Mucosa of descending colon (tissue), 3 donors: Measurements from ENCODE around the gene MGAT5. TPM values are rescaled to one million over a fixed set of nuclear protein-coding genes. Genes with fewer than 3 reads are reported as not detected.

ENCODE experiments used
- ATAC-seq: fragments of 200-7000 bp; cut with Tn5 transposase; one replicate; pipeline ENCODE4 v1.9.1; 2020; ENCODE audit warnings: mild to moderate bottlenecking, moderate library complexity
- DNase-seq, 3 donors: peaks; one replicate each; pipeline ENCODE4 v3.0.0-alpha.2; 2020
- H3K36me3 ChIP-seq: fragments of 200-600 bp; one replicate; pipeline ENCODE4 v1.8.0; 2021; ENCODE audit warnings: low read depth, mild to moderate bottlenecking
- H3K4me1 ChIP-seq: fragments of 200-600 bp; one replicate; pipeline ENCODE4 v1.8.0; 2021; ENCODE audit warnings: low read depth, mild to moderate bottlenecking
- H3K4me3 ChIP-seq: fragments of 200-600 bp; one replicate; pipeline ENCODE4 v1.8.0; 2021; ENCODE audit warnings: mild to moderate bottlenecking
- H3K9me3 ChIP-seq: fragments of 200-600 bp; one replicate; pipeline ENCODE4 v1.8.0; 2021; ENCODE audit warnings: mild to moderate bottlenecking
- intact Hi-C, 2 donors: fragments of 100-400 bp; cut with DNase I in 1 of 2; cut with micrococcal nuclease in 1 of 2; formaldehyde crosslinking; loops; one replicate each; pipeline versions ENCODE4 v1.11.0 to v1.11.1; 2022; cut with DNase I, micrococcal nuclease
- total RNA-seq, 3 donors: library from RNA; stranded (reverse); fragmentation: NEBNext Ultra II Directional in 2 of 3; extraction: Animal tissue kit (Norgen Biotek cat#: 25700) in 2 of 3; gene quantifications; one replicate each; pipeline versions ENCODE4 v1.2.1 to v1.2.4, GENCODE V29; 2021 to 2023
- TF ChIP-seq, protein P1 (sequence below): fragments of 200-600 bp; IDR thresholded peaks from one replicate; pipeline ENCODE4 v1.8.0; 2022; ENCODE audit warnings: antibody characterized with exemption, mild to moderate bottlenecking
- donor health status: DM: no; HTN: no; CAD: no; lungs with moderate emphysema.
- donor health status: DM: no; HTN: no; CAD: no.
- donor health status: DM: no; HTN: yes; CAD: no.

Gene MGAT5
- total RNA-seq, 3 donors from 2014 or later: 56.5 to 75.5 (median 69.7) TPM

GRCh38 chr2:134379293-134379692 is 125.4 kb downstream of the MGAT5 start:
- Histone ChIP-seq H3K4me3 (no peak overlapping the region), H3K9me3 (no peaks in the 10 kb centered on the region), H3K36me3 (no peaks in the 10 kb centered on the region), H3K4me1 (no peaks in the 10 kb centered on the region)
- TF ChIP-seq, protein P1, sequence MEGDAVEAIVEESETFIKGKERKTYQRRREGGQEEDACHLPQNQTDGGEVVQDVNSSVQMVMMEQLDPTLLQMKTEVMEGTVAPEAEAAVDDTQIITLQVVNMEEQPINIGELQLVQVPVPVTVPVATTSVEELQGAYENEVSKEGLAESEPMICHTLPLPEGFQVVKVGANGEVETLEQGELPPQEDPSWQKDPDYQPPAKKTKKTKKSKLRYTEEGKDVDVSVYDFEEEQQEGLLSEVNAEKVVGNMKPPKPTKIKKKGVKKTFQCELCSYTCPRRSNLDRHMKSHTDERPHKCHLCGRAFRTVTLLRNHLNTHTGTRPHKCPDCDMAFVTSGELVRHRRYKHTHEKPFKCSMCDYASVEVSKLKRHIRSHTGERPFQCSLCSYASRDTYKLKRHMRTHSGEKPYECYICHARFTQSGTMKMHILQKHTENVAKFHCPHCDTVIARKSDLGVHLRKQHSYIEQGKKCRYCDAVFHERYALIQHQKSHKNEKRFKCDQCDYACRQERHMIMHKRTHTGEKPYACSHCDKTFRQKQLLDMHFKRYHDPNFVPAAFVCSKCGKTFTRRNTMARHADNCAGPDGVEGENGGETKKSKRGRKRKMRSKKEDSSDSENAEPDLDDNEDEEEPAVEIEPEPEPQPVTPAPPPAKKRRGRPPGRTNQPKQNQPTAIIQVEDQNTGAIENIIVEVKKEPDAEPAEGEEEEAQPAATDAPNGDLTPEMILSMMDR: no peak
- ATAC-seq: no peak
- DNase-seq: no peak
- intact Hi-C loops: no loop called here

GRCh38 chr2:134379722-134380121 is 125.8 kb downstream of the MGAT5 start:
- intact Hi-C loops: no loop called here
- ATAC-seq (no peak), DNase-seq (no peak)
- Histone ChIP-seq H3K36me3 (no peaks in the 10 kb centered on the region), H3K4me1 (no peaks in the 10 kb centered on the region), H3K9me3 (no peaks in the 10 kb centered on the region), H3K4me3 (no peak overlapping the region)
- TF ChIP-seq, protein P1: no peak

GRCh38 chr2:134381141-134381540 is 127.3 kb downstream of the MGAT5 start:
- intact Hi-C loops: no loop called here
- no peak for ATAC-seq
- Histone ChIP-seq H3K9me3 (no peaks in the 10 kb centered on the region), H3K4me1 (no peaks in the 10 kb centered on the region), H3K36me3 (no peaks in the 10 kb centered on the region), H3K4me3 (no peak overlapping the region)
- TF ChIP-seq, protein P1: no peak
- no peak for DNase-seq

GRCh38 chr2:134384131-134384530 is 130.3 kb downstream of the MGAT5 start:
- no peak for ATAC-seq

GRCh38 chr2:134385195-134385594 is 131.3 kb downstream of the MGAT5 start:
- Histone ChIP-seq H3K4me1 (no peaks in the 10 kb centered on the region), H3K9me3 (no peaks in the 10 kb centered on the region), H3K4me3 (no peak overlapping the region), H3K36me3 (no peaks in the 10 kb centered on the region)
- DNase-seq (no peak), ATAC-seq (no peak)
- intact Hi-C loops: no loop called here
- TF ChIP-seq, protein P1: no peak

More at GRCh38 chr2:134384131-134384530, 130.3 kb downstream of the MGAT5 start:
- intact Hi-C loops: no loop called here
- TF ChIP-seq, protein P1: no peak
- Histone ChIP-seq H3K9me3 (no peaks in the 10 kb centered on the region), H3K4me1 (no peaks in the 10 kb centered on the region), H3K4me3 (no peak overlapping the region), H3K36me3 (no peaks in the 10 kb centered on the region)
- DNase-seq: no peak

GRCh38 chr2:134386310-134386709 is 132.4 kb downstream of the MGAT5 start:
- H3K4me1 ChIP-seq: peaks cover under 1% of the 10 kb centered on the region
- no peaks in the 10 kb centered on the region for H3K9me3 ChIP-seq
- ATAC-seq (no peak), DNase-seq (no peak)
- intact Hi-C loops: no loop called here
- H3K36me3 ChIP-seq: no peaks in the 10 kb centered on the region
- TF ChIP-seq, protein P1: no peak
- no peak overlapping the region for H3K4me3 ChIP-seq
